GM21723 (cell line): Measurements from ENCODE around the gene ARNT2.

ENCODE experiments used
- ATAC-seq: cut with Tn5 transposase; IDR thresholded peaks from one replicate; pipeline ENCODE4 v1.9.1; 2021; ENCODE audit warnings: mild to moderate bottlenecking, moderate library complexity; ENCODE audit not compliant: unreplicated experiment

Gene ARNT2

DNA sequence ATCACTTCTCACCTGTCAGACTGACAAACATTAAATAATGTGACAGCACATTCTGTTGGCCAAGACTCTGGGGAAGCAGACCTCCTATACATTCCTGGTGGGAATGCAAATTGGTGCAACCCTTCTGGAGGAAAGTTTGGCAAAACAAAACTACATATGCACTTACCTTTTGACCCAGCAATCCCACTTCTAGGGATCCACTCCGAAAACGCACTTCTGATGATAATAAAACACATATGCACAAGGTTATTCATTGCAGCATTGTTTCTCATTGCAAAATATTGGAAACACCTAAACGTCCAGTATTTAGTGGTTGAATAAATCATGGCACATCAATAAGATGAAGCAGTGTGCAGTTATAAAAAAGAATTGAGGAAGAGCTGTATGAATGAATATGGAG is 145.5 kb downstream of the ARNT2 start:
- no peak for ATAC-seq

DNA sequence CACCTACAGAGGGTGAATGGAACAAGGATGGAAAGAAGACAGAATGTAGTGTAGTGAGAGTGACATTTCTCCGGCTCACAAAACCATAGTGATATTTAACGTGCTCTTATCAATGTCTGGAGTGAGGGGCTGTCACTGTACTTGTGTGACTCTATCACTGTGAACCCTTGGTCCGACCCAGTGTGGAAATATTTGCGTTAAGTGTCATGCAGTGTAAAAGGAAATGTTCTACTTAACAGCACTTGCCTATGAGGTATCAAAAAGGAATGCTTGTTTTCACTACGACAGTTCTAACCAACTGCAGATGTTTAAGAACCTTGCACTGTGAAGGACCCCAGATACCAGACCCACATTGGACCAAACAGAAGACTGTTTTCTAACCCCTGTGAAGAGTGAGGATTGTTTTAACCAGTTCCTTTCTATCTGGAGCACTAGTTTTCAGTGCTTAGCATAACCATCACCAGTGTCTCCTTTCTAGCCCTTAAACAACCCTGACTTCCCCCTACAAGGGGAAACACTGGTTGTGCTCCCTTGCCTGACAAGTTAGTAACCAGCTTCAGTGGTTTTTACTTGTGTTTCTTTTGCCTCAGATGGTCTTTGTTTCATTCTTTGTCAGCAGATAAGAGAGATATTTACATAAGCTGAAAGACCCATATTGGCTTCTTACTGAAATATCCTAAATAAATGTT is 146.2 kb downstream of the ARNT2 start:
- no peak for ATAC-seq

DNA sequence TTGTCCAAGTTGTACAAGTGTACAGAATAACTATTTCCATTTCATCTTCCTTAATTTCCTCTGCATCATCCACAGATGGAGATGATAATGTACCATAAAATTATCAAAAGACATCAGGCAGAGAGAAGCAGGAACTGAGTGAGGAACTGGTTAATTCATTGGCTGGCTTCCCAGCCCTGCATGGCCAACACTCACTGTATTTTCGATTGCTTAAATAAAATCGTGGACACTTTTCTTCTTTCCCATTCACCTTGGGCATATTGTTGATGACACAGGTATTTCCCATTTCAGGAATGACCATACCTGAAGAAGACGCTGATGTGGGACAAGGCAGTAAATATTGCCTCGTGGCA is 146.7 kb downstream of the ARNT2 start:
- no peak for ATAC-seq

DNA sequence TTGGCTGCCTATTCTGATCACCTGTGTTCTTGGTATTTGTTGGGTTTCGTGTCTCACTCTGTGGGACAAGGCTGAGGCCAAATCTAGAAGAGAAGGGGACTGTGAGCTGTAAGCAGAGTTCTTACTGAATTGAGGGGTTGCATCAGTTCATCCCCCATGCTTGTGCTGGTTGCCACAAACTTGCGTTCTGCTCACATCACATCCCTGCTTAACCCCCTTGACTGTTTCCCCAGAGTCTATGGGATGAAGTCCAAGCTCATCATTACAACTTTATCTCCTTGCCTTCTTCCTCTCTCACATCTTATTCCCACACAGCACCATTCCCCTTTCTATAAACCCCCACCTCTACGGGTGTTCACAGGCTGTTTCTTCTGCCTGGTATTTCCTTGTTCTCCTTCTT is 147.2 kb downstream of the ARNT2 start:
- ATAC-seq, result no peak

DNA sequence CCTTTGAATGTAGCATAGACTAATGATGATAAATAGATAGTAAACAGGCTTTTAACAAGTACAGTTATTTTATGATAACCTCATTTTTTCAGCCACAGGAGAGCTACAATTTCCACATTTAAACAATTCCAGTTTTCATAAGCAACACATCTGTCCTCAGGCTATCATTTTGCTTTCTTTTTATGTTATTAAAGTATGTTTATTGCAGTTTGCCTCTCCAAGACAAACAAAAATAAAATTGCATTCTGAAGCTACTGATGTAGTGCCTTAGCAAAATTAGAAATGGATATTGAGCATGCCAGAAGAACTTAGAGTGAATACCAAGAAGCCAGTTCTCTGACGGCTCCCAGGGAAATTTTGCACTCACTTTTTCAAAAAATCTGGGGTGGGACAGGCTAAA is 150.4 kb downstream of the ARNT2 start:
- no peak for ATAC-seq

DNA sequence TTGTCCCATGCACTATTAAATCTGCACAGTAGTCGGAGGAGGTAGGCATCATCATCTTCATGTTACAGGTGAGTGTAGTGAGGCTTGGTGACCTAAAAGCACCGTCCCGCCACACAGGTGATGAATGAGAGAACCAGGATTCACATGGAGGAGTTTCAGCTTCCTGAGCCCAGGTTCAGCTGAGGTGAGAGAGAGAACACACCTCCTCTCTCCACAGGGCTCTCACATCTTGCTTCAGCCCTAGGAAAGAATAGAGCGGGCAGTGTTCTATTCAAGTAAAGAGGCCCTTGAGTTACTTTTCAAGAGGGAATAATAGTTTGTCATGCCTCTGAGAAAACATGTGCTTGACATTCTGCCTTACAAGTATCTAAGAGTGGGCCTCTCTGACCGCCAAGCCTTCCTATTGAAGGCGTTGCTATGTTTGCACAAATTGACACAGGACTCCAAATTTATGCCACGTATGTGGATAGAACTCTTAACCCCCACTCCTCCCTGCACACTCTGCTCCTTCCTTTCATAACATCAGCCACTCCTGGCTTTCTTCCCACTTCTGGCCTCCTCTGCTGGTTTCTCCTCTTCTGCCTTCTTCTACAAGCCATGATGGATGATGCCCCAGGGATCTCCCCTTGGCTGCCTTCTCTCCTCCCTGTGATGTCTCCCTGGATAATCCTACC is 152.6 kb downstream of the ARNT2 start:
- no peak for ATAC-seq

DNA sequence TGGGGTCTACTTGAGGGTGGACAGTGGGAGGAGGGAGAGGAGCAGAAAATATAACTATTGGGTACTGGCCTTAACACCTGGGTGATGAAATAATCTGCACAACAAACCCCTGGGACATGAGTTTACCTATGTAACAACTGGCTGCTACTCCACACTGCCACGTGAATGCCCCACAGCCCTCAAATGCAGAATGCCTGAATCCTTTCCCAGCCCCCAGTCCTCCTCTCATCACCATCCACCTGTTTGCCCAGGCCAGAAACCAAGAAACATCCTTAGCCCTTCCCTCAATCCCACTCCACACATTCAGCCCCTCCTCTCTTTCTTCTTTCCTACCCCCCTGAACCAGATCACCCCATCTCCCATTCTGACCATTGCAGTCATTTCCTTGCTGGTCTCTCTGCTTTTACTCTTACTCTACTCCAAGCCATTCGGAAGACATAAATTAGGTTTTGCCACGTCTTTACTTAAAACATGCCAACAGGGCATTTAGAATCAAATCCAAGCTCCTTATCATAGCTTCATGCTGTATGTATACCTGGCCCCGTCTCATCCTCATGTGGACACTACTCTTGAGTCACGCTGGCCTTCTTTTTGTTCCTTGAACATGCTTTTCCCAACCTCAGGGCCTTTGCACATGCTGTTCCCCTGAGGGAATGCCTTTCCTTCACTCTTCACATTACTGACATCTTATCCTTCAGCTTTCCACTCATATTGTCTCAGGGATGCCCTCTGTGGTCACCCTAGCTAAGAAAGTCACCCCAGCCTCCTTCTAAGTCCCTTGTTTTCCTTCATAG is 153.5 kb downstream of the ARNT2 start:
- no peak for ATAC-seq

DNA sequence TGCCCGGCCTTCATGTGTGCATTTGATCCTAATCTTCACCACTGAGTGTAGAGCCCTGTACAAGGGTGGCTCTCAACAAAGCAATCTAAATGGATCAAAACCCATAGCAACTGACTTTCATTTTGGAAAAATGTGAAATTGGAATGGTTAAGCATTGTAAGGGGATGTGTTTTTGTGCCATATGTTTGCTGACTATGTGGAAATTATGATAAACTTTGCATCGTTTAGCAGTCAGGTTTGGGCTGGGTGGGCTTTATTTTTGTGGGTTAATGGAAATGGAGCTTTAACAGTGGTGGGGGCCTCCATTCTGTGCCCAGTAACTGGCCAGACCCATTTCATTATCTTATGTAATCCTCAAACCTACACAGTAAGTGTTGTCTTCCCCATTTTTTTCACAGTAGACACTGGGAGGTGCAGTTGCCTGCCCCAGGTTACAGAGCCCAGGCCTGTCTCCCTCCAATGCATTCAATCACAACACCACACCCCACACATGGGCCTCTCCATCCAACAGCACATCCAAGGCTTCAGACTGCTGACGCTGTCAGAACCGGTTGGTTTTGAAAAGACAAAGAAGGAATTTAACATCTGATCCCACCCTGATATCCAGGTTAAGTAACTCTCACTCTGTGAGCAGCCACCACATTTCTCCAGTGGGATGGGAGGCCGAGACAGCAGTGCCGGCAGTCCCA is 154.6 kb downstream of the ARNT2 start:
- ATAC-seq, result no peak

DNA sequence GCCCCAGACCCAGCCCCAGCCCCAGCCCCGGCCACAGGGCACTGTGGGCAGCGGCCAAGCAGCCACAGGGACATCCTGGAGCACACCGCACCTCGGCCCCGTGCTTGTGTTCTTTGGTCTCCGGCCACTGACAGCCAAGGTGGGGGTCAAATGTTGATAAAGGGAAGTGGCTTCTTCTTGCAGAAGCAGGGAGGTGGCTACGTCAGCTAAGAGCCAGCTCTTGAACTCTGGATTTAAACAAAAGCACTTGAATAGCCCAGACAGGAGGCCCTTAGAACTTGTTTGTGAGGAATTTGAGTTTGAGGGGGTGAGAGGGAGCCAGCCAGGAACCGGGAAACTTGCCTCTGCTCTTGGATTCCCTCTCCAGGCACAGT is 155.1 kb downstream of the ARNT2 start:
- no peak for ATAC-seq

DNA sequence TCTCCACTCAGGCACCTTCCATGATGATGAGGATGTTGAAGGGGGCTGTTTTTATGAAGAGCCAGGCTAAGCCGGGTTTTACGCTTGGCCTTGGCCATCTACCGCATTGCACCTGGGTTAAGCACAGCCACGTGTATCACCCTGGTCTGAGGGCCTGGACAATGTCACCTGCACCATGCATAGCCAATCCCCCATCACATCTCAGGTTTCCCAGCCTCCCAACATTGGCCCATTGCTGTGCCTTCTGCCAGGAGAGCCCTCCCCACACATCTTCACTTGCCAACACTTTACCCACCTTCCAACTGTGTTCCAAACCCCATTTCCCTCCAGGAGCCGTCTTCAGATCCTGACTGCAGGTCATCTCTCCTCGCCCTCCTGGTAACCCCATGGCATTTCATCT is 155.6 kb downstream of the ARNT2 start:
- ATAC-seq, result no peak

DNA sequence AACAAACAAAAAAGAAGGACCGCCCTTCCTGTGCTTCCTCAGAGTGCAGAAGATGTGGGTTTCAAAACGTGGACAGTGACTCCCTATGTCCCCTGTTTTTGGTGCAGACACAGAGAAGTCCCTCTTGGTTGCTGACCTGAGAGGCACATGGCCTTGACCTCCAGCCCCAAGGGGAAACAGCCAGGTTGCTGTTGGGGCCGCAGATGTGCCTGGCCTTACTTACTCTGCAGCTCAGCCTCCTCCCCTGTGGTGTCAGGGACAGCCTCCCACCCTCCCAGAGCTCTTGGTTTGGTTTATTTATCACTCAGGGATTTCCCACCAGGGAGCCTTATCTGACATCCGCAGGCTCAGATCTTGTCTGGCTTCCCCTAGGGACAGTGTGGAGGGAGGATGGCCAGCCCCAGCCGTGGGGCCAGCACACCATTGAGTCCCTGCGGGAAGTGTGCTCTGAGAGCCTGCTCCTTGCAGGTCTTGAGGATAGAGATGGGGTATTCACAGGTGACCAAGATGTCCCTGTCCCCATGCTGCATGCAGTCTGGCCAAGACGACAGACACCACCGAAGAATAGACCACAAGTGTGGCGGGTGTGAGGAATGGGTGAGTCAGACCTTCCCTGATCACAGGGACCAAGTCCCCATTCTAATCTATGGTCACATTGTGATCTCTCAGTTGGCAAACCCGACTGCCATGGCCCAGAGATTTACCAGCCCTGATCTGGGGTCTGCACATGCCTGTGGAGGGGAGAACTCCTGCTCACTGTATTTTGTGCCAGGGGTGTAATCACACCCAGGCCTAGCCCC is 156.6 kb downstream of the ARNT2 start:
- ATAC-seq, result no peak

DNA sequence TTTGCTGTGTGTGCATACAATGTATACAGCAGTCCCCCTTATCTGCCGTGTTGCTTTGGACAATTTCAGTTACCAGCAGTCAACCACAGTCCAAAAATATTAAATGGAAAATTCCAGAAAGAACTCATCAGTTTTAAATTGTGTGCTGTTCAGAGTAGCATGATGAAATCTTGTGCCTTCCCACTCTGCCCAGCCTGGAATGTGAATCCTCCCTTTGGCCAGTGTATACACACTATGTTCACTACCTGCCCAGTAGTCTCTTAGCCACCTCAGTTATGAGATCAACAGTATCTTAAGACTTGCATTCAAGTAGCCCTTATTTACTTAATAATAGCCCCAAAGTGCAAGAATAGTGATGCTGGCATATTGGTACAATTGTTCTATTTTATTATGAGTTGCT is 157.3 kb downstream of the ARNT2 start:
- ATAC-seq, result no peak

DNA sequence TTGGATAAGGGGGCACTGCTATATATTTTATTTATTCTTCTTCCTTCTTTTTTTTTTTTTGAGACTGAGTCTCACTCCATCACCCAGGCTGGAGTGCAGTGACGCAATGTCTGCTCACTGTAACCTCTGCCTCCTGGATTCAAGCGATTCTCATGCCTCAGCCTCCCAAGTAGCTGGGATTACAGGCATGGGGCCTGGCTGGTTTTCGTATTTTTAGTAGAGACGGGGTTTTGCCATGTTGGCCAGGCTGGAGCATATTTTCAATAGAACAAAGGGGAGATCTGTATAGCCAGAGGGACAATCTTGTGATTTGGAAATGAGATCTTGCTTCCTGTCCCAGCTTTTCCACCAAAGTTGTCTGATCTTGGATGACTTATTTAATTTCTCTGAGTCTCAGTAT is 157.9 kb downstream of the ARNT2 start:
- no peak for ATAC-seq

DNA sequence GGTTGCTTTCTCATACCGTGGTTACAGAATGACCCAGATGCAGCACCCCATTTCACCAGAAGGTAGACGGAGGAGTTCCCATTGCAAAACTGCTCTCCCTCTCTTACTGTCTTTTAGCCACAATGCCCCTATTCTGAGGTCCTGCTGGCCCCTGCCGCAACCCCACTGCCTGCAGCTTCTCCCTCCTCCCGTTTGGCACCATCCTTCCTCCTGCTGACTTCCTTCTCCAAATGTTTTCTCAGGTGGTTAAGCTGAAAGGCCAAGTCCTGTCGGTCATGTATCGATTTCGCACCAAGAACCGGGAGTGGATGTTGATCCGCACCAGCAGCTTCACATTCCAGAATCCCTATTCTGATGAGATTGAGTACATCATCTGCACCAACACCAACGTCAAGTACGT is 158.7 kb downstream of the ARNT2 start:
- no peak for ATAC-seq

DNA sequence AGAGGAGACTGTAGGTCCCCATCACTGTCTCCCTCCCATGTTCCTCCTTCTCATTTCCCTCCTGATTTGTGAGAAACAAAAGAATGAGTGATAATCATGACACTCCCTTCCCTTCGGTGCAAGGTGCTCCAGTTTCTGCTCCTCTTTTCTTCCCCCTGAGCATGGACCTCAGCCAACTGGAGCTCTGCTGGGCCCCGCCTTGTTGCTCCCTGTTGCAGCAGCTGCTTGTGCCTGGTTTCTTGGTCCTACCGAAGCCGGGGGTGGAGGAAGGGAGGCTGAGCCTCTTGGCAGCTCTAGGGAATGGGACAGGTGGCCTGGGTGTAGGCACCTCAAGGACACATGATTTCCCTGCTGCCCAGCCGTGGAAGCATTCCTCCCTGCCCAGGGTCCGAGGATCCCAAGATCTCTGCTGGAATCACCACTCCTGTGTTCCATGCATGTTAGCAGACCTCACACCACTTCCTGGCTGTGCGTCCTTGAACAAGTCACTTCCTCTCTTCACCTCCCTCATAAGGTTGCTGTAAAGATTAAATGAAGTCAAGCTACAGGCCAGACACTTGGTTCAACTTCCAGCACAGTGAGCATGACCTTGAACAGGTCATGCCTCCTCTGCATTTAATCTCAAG is 159.3 kb downstream of the ARNT2 start:
- ATAC-seq, result no peak

DNA sequence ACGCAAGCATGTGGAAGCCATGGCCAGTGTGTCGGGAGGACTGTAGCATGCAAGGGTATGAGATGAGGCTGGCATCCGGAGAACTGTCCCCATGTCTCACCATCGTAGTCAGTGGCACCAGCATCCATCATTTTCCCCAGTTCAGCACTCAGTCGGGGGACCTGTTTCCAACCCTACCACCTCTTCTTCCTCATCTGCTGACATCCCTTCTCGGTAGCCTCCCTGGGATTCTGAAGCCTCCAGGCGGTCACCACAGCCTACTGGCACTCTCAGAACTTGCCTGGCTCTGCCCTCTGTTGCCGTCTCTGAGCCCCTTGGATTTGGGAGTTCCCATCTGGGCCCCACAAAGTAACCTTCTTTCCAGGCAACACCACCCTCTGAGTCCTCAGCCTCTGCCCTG is 159.9 kb downstream of the ARNT2 start:
- ATAC-seq, result no peak

DNA sequence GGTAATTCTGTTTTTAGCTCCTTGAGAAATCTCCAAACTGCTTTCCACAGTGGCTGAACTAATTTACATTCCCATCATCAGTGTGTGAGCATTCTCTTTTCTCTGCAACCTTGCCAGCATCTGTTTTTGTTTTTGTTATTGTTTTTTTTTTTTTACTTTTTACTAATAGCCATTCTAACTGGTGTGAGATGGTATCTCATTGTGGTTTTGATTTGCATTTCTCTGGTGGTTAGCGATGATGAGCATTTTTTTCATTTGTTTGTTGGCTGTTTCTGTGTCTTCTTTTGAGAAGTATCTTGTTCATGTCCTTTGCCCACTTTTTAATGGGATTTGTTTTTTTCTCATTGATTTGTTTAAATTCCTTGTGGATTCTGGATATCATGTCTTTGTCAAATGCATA is 161.2 kb downstream of the ARNT2 start:
- ATAC-seq, result no peak

DNA sequence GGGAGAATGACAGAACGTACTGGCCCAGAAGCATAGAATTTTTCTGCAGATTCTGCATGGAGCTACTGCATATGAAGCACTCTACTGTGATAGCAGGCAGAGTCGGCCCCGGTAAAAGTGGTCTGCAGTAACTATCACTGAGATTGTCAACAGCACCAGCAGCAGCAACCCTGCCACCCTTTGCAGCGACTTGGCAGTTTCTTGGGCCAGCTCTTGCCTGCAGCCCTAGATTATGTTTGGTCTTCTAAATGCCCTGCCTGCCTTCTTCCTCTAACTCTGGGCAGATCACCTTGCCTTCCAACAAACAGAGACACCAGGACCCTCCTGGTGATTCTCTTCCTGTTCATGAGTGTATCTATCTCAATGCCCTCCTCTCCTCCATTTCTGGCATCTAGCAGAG is 161.8 kb downstream of the ARNT2 start:
- no peak for ATAC-seq

DNA sequence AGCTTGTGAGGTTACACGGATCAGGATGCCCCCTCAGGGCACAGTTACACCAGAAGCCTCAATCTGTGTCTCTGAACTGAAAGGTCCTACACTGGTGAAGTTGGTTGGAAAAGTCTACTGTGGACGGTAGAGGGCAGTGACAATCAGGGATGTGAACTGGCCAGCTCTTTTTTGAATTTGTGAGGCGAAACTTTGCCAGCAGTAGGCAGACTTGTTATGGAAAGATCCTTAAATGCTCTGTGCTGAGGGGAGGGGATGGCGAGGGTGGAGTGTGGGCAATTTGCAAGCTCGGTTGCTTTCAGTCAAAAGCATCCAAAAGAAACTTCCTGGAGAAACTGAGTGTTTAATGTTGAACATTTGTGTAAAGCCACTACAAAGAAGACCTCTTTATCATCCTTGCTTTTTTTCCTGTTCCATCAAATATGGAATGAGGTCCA is 163.6 kb downstream of the ARNT2 start:
- ATAC-seq, result no peak

DNA sequence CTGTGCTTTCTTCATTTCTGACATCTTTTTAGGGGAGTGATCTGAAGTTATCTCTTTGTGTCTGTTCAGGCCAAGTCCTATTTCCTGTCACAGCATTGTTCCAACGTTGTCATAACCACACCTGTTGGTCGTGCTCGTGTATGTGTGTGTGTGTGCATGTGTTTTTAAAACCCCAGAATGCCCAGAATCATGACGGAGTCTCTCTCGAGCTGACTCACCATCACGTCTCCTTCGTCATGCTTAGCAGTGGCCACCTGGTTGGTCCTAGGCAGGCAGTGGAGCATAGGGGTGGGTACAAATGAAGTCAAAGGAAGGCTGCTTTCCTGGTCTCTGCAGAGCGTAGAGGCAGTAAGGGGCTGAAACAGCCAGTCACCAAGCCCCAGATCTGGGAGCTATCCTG is 164.1 kb downstream of the ARNT2 start:
- no peak for ATAC-seq
